ENCODE data around the gene YKT6. TPM values are rescaled to one million over a fixed set of nuclear protein-coding genes. Genes with fewer than 3 reads are reported as not detected.
"Not testable (repeated sequence)": the region's sequence is repeated elsewhere in the genome, so short reads cannot be mapped to it uniquely, and the experiment has no call there.

YKT6 gene
- polyA plus RNA-seq, 3 donors = 76.8 to 77.6 (median 77.0) TPM

DNA sequence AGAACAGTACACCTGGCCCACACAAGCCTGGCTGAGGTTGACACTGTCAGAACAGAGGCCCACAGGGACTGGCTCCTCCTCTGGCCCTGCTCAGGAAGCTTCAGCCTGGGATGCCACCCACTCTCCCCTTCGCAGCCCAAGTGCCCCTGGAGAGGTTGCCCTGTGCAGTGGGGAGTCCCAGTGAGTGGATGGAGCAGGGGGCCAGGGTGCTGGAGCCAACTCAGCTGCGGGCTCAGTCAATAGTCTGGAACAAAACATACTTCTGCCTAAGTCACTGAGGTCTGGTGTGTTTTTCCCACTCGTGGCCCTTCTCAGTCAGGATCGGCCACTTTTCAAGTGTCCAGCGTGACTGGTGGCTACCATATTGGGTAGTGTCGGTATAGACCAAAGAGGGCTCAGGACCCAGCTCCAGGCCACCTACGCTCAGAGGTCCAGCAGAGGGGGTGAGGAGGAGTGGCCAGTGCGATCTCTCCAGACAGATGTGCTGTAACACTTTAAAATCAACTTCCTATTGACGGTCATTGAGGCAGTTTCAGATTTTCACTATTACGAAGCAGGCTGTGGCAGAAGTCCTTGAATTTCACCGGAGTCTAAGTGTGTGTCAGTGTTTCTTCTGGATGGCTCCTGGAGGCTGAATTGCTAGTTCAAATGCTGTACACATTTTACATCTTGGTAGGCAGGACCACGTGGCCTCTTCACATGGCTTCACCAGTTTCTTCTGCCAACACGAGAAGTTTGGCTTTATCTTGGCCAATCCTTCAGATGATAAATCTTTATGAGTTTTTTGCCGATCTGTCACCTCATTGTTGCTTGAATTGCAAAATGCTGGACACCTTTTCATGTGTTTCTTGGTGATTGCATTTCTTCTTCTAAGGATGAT is 10.5 kb upstream of the YKT6 start:
- no peak for DNase-seq (ENCODE audit: low read depth in 3 of 3, low spot score in 2 of 3)

DNA sequence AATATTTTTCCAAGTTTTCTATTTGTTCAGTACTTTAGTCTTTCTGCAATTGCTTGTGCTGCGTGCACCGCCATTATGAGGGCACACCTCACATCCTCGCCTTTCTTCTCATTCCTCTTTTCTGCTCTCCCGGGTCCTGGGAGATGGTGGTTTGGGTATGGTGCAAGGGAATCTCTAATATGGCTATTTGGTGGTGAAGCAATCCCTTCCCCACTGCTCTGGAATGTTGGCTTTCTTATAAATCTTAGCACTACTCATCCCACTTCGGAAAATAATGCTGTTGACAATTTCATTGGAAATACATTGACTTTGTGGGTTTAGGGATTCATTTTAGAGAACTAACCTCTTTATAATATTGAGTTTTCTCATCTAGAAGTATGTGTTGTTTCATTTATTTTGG is 9.6 kb upstream of the YKT6 start:
- no peak for DNase-seq (ENCODE audit: low read depth in 3 of 3, low spot score in 2 of 3)

DNA sequence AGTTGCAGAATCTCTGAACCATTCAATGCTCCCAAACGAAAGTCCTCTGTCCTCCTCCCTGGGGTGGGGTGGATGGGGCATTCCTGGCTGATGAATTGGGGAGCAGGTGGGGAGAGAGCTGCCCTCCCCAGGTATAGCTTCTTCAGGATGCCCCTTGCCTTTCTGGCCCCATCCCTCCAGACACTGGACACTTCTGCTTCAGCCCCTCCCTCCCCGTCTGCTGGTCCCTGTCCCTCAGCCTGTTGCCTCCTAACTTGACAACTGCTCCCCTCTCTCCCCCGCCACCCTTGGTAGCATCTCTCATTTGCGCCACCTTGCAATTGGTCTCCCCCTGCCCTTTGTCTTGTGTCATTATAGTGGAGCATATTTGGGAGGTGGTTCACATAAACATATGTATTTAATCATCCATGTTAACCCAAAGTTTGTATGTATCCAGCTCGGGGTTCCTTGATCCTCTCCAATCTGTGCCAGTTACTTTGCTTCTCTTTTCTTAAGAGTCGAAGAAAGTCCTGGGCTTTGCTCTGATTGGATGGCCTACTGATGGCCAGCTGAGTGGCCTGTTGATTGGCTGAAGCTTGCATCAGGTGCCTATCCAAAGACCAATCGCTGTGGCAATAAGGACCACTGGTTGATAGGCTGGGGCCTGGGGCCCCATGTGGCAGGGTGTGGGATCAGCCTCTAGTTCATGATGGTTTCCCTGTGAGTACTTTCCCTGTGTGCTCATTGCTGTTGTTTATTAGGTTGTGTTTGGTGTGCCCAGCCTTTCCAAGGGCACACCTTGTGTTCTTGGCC is 7.6 kb upstream of the YKT6 start:
- no peak for DNase-seq (ENCODE audit: low read depth in 3 of 3, low spot score in 2 of 3)

DNA sequence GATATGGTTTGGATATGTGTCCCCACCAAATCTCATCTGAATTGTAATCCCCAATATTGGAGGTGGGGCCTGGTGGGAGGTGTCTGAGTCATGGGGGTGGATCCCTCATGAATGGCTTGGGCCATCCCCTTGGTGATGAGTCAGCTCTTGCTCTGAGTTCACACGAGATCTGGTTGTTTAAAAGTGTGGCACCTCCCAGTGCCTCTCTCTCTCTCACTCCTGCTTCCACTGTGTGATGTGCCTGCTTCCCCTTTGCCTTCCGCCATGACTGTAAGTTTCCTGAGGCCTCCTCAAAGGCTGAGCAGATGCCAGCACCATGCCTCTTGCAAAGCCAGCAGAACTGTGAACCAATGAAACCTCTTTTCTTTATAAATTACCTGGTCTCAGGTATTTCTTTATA is 6.7 kb upstream of the YKT6 start:
- no peak for DNase-seq (ENCODE audit: low read depth in 3 of 3, low spot score in 2 of 3)

DNA sequence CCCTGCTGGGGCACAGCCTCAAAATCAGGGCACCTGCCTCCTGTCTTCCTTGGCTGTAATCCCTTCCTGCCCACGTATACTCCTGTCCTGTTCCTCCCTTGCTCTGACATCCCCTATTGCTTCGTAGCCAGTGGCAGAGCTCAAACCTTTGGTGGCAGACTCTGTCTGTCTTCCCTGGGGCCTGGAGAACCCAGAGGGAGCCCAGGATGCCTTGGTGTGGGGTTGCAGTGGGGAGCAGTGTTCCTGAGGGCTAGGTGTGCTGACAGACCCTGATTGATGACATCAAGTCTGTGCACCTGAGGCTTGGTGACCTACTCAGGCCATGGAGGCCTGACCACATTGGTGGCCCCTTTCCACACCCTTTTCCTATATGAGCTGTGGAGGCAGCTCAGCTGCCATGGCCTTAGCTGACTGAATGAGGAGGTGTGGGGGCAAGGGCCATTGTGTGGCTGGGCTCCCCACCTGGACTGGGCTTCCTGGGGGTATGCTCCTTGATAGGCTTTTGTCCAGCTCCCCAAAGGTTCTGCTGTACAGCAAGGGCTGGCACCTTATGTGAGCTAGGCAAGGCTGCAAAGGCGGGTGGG is 6.1 kb upstream of the YKT6 start:
- DNase-seq (ENCODE audit: low read depth in 3 of 3, low spot score in 2 of 3) = no peak

DNA sequence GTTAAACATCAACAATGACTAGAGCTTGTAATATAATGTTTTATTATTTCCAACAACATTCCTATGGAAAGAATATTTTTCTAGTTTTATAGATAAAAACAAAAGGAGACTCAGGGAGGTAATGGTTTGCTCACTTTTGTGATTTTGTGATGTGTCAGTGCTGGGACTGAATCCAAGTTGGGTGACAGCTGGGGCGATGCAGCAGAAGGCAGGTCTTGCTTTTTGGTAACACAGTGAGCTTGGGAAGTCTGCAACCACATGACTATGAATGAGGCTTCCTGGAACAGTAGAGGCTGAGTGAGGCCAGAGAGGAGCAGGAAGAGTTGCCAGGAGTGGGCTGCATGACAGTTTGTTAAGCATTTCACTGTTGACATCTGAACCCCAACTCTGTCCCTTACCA is 4.9 kb upstream of the YKT6 start:
- DNase-seq (ENCODE audit: low read depth in 3 of 3, low spot score in 2 of 3) = no peak

DNA sequence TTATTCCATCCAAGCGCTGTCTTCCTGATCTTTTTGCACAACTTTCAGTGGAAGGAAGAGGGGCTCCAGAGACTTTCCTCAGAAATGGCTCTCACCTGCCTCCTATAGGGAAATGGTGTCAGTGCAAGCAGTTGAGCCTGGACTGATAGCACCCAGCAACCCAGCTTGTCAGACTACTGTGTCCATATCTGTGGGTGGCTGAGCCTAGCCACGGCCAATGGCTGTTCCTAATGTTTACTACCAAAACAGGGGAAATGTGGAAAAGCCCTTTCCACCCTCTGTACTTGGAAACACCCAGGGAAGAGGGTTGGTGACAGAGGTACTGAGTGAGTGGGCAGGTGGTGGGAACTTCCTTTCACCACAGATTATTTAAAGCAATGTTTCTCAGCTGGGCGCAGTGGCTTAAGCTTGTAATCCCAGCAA is 4.3 kb upstream of the YKT6 start:
- peak in 1 of 3 donors; percentile 45 for DNase-seq (ENCODE audit: low read depth in 3 of 3, low spot score in 2 of 3)

DNA sequence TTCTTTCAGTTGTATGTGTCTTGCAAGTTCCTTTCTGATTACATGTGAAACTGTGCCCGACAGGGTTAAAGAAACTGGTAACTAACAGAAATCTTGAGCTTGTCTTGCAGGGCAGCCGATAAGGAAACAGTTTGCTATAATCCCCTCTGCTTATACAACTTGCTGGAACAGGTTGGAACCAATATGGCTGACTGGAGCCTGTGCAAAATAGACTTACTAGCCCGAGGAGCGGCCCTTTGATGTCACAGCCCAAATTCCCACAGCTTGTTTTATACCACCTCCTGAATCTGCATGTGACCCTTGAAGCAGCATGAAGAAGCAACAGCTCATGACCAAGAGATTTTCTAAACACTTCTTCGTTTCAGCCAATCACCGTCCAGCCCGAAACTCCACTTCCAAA is 3.3 kb upstream of the YKT6 start:
- DNase-seq (ENCODE audit: low read depth in 3 of 3, low spot score in 2 of 3) = no peak

DNA sequence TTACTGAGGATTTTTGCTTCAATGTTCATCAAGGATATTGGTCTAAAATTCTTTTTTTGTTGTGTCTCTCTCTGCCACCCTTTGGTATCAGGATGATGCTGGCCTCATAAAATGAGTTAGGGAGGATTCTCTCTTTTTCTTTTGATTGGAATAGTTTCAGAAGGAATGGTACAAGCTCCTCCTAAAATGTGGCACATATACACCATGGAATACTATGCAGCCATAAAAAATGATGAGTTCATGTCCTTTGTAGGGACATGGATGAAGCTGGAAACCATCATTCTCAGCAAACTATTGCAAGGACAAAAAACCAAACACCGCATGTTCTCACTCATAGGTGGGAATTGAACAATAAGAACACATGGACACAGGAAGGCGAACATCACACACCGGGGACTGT is 615 bp upstream of the YKT6 start:
- not testable (repeated sequence) for DNase-seq (ENCODE audit: low read depth in 3 of 3, low spot score in 2 of 3)

DNA sequence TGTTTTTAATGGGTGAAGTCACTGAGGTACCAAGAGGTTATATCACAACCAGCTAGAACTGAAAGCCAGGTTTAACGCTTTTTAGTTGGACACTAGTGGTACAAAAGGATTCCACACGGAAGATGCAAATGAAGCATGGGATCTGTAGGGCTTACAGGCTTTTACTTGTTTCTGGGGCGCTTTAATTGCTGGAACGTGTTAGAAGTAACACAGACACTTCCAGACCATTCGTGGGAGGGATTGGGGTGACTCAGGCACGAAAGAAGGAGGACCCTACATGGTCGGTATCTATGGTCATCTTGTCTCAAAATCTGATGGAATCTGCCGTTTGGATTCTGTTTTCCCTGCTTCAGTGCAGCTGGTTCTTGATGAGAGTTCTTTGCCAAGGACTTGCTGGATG is 1.0 kb downstream of the YKT6 start:
- DNase-seq (ENCODE audit: low read depth in 3 of 3, low spot score in 2 of 3) = no peak

DNA sequence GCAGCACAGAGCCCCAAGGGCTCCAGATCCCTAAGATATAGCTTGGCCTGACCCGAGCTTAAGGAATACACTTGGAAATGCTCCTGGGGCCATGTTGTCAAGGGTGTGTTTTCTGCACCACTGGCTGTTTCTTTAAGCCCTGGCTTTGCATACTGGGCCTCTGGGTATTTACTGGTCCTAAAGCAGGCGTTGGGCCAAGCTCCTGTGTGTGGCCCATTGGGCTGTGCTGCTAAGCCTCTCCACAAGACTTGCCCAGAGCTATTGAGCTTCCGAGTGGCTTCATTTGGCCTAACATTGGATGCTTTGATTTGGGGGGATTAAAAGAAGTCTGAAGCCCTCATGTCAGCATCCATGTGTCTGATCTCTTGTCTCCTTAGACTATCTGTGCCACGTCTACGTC is 5.2 kb downstream of the YKT6 start:
- DNase-seq (ENCODE audit: low read depth in 3 of 3, low spot score in 2 of 3) = no peak

DNA sequence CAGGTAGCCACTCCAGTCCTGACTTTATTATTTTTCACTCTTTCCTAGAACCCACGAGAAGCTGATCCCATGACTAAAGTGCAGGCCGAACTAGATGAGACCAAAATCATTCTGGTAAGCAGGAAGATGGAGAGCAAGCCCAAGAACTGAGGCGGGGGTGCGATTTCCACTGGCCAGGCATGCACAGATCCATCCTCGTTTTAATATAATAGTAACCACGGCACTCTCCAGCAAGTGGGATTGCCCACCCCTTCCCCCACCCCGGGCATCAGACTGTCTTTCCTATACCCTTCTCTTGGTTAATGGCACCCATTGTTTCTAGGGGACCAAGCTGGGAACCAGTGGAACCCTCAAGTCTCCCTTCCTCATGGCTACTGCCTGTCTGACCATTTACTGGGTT is 7.3 kb downstream of the YKT6 start:
- no peak for DNase-seq (ENCODE audit: low read depth in 3 of 3, low spot score in 2 of 3)

DNA sequence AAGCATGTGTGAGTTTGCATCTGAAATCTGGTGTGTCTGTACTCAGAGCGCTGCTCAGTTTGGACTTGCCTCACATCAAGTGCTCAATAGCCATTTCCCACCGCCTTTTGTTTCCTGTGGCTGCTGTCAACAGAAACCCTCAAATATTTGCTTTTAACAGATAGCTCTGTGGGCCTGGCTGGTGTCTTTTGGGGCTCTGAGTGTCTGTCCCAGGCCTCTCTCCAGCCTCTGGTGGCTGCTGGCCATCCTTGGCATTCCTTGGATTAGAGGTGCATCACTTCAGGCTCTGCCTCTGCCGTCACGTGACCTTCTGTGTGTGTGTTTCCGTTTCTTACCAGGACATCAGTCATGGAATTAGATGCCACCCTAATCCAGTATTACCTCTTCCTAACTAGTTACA is 9.3 kb downstream of the YKT6 start:
- no peak for DNase-seq (ENCODE audit: low read depth in 3 of 3, low spot score in 2 of 3)

DNA sequence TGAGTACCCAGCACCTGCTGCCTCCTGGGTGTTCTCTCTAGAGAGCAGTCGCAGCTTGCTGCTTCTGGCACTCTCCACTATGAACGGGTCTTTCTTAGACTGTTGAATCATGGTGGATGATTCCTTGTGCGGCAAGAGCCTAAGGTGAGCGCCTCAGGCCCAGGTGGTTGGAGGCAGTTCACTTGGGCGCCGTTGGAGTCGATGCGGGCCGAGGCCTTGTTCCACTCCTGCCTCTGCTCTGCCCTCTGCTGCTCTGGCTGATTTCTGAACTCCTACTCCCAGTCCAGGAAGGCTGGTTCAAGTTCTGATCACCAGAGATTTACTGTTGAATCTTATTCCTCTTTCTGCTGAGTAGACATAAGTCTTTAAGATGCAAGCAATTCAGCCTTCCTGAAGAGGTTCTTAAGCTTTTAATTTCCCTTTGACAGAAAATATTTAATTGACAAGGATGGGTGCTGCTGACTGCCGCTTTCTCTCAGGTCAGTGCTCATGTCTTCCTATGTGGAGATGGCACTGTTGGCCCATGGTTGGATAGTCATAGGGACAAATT is 10.4 kb downstream of the YKT6 start:
- no peak for DNase-seq (ENCODE audit: low read depth in 3 of 3, low spot score in 2 of 3)

DNA sequence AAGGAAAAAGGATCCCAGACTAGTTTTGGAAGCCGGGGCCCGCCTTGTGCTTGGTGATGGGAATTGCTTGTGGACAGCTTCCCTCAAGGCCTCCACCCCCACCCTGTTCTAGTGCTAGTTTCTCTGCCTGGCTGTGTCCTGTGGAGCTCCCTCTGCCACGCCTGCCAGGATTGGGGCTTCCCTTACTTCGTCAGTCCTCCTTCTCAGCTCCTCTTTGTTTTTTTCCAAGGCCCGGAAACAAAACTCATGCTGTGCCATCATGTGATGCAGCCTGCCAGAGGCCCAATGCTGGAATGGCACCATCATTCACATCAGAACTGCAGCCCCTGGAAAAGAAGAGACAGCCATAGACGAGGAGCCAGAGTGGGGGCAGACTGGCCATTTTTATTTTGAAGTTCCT is 11.2 kb downstream of the YKT6 start:
- DNase-seq (ENCODE audit: low read depth in 3 of 3, low spot score in 2 of 3) = no peak

DNA sequence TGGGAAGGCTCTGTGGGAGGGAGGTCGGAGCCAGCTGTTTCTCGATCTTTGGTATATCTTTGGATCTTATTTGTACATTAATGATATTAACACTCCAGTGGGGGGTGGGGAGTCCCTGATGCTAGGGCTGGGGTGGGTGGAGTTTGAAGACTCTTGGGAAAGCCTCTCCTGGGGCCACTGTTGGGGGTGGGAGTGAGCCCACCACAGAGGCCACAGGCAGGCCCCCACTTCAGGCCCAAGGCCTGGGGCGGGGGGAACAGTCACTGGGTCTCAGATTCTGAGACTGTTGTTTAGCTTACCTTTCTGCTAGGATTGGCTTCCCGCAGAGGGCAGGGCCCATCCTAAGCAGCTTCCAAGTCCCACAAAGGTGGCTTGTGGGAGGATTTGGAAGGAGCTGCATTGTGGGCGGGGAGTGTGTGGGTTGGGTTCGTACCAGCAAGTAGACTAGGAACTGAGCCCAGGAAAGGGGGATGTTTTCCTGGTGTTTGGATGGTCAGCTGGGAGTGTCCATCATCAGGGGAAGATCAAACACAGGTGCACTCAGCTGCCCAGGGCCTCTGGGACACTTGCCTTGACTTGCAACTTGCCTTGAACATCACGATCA is 11.9 kb downstream of the YKT6 start:
- DNase-seq (ENCODE audit: low read depth in 3 of 3, low spot score in 2 of 3) = no peak

DNA sequence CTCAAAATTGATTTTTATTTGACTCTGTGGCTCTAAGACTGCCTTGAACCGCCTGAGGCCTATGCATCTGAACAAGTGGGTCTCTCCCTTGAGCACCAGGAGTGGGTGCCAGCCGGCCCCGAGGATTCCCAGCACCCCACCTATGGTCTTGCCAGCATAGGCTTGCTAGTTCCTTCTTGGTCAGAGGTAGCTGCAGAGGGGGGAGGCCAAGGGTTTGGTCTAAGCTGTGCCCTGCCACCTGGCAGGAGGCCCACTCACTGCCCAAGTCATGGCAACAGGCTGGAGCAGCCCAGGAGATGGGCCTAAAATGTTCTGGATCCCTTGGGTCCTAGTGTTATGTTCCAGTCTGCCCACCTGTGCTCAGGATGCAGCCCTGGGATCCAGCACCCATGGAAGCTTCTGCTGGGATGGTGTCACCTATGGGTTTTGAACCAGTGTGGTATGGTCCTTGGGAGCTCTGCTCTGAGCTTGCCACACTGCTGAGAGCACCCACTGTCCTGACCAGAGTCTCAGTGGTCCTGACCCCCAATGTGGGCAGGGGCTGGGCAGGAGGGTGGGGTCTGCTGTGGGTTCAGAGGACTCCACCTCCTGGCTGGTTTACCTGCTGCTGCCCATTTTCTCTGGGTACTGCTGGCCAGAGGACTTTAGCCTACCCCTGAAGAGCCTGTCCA is 12.6 kb downstream of the YKT6 start:
- DNase-seq (ENCODE audit: low read depth in 3 of 3, low spot score in 2 of 3) = no peak

DNA sequence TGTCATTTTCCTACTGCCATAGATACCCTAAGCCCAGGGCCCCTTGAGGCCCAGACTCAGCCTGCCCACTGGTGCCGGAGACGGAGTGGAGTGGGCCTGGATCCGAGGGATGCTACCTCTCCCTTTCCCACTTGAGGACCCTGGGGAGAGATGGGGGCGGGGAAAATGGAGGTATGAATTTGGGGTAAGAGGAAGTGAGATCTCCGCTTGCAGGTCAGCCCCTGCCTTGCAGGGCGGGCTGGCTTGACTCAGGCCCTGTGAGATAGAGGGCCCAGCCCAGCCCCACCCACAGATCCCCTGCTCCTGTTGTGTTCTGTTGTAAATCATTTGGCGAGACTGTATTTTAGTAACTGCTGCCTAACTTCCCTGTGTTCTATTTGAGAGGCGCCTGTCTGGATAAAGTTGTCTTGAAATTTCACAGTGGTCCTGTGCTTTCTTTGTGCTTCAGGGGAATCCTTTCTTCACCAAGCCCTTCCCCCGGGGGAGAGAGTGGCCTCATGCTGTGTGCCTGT is 13.2 kb downstream of the YKT6 start:
- DNase-seq (ENCODE audit: low read depth in 3 of 3, low spot score in 2 of 3) = no peak

DNA sequence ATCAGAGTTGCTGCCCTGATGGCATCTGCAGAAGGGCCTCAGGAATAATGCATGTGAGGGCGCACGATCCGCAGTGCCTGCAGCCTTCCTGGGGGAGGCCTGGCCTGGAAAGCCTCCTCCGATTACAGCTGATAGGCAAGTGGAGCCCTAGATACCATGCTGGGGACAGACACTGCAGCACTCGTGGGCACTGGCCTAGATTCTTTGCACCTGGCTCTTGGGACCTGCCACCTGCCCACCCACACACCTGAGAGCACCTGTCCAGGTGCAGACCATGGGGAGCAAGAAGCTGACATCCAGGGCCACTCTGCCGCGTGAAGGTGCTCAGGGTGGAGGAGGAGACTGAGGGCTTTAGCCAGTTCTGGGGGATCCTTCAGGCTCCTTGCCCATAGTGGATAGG is 14.8 kb downstream of the YKT6 start:
- DNase-seq (ENCODE audit: low read depth in 3 of 3, low spot score in 2 of 3) = no peak

DNA sequence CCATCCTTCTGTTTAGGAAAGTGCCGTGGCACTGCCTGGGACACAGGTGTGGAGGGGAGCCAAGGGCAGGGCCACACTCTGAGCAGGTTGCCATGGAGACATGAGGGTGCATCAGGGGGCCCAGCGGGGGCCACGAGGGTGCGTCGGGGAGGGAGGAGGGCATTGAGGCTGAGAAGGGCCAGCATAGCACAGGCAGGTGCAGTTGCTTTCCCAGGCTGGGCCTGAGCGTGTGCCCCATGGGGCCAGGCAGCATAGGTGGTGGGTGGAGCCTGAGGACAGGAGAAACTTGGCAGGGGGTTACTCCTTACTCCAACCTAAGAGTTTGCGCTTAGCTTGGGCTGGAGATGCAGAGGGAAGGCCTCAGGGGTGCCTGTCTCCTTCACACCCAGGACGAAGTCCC is 15.2 kb downstream of the YKT6 start:
- no peak for DNase-seq (ENCODE audit: low read depth in 3 of 3, low spot score in 2 of 3)

All from right renal cortex interstitium (tissue), 3 donors.